Skin of body (tissue), 2 donors: ENCODE measurements around the gene RGS13. TPM values are rescaled to one million over a fixed set of nuclear protein-coding genes. Genes with fewer than 3 reads are reported as not detected.
"Not testable (repeated sequence)": the region's sequence is repeated elsewhere in the genome, so short reads cannot be mapped to it uniquely, and the experiment has no call there.

Experiments used
- DNase-seq: peaks from one replicate; lab custom pipeline; 2025; lab: John Stamatoyannopoulos, UW
- total RNA-seq: library from RNA; depleted of rRNA; stranded (reverse); fragments of >200 nt; gene quantifications from one replicate; pipeline ENCODE4 v1.2.3, GENCODE V29; 2014

The RGS13 gene
- total RNA-seq, 1 donor from 2014 or later = 0.79 TPM

GRCh38 chr1:192675716-192676115 lies 39.8 kb downstream of the RGS13 start:
- no peak for DNase-seq

DNA sequence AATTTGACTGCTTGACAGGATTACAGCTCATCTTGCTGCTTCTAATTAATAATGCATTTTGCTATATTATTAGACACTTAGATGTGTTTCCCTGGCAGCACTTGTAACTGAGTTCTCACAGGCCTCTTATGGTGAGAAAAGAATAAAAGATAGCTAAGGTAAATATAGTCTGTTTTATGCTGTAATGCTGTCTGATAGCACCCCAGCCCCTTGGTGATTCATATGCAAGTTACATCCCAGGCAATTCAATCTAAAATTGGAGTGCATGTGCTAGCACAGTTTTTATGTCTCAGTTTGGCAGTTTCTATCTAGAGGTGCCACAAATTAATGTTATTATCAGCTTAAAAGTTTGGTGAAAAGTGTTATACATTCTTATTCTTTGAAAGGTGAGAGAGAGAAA lies 42.2 kb downstream of the RGS13 start:
- DNase-seq = no peak

DNA sequence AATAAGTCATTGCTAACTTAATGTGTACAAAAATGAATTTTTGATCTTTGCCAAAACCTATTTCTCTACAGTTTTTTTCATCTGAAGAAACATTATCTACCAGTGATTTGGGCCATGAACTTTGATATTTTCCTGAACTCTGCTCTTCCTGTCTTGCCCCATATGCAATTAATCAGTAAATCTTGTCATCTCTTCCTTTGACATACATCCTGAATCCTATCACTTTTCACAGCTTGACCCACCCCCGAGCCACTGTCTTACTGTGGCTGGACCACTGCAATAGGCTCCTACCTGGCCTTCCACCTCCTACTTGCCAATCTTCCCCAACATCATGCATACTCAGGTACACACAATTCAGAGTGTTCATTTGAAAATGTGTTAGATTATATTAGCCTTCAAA lies 46.4 kb downstream of the RGS13 start:
- DNase-seq = no peak

DNA sequence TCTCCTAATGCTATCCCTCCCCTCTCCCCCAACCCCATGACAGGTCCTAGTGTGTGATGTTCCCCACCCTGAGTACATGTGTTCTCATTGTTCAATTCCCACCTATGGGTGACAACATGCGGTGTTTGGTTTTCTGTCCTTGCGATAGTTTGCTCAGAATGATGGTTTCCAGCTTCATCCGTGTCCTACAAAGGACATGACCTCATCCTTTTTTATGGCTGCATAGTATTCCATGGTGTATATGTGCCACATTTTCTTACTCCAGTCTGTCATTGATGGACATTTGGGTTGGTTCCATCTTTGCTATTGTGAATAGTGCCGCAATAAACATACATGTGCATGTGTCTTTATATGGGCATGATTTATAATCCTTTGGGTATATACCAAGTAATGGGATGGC lies 47.1 kb downstream of the RGS13 start:
- not testable (repeated sequence) for DNase-seq

GRCh38 chr1:192689459-192689858 lies 53.5 kb downstream of the RGS13 start:
- DNase-seq = no peak

- no peak for DNase-seq
Observed at GRCh38 chr1:192691041-192691440, 55.1 kb downstream of the RGS13 start.

DNA sequence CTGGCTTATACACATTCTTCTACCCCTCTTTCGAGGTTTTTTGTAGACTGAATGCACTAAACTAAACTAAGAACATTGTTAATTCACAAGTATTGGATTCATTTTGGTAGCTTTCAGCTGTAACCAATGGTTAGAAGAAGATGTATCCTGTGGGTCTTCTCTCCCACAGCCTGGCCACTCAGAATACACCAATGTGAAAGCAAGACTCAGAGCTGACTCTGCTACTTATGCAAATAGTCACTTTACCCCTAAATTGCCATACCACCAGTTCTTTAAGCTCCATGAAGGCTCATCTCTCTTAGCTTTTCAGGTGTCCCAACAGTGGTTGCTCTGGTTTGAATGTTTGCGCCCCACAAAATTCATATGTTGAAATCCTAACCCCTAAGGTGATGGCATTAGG lies 60.1 kb downstream of the RGS13 start:
- DNase-seq = no peak

DNA sequence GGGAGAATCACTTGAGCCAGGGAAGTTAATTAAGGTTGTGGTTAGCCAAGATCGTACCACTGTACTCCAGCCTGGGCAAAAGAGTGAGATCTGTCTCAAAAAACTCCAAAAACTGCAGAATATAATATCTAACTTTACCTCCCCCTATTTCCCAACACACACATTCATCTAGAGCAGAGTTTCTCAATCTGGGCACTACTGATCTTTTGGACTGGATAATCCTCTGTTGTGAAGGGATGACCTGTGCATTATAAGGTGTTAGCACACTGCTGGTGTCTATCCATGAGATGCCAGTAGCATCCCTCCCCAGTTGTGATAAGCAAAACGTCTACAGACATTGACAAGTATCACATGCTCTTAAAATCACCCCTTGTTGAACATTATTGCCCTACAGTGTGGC lies 61.8 kb downstream of the RGS13 start:
- no peak for DNase-seq

DNA sequence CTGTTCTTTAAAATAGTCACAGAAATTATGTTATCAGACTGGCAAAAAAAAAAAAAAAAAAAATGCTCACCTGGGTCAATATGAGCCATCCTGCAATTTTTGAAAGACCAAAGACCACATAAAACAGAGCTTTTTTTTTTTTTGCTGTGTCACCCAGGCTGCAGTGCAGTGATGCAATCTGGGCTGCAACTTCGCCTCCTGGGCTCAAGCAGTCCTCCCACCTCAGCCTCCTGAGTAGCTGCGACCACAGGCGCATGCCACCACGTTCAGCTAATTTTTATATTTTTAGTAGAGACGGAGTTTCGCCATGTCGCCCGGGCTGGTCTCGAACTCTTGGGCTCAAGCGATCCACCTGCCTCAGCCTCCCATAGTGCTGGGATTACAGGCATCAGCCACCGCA lies 62.8 kb downstream of the RGS13 start:
- no peak for DNase-seq

DNA sequence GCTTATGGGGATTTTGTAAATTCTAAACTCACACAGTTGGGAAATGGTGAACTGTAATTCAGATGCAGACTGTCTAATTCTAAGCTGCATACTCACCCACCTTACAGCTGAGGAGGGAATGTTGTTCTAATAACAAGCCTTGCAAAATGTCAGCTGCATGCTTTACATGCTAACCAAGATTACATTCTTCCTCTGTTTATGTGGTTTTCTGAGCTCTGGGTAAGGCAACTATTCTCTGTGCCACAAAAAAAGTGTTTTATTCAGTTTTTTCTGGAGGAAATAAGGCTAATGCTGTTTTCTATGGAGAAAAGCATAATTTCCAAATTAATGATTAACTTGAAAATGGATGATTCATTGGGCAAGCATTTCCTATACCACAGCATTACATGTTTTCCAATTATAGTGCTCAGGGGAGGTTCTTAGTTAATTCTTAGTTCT lies 64.9 kb downstream of the RGS13 start:
- DNase-seq = no peak

DNA sequence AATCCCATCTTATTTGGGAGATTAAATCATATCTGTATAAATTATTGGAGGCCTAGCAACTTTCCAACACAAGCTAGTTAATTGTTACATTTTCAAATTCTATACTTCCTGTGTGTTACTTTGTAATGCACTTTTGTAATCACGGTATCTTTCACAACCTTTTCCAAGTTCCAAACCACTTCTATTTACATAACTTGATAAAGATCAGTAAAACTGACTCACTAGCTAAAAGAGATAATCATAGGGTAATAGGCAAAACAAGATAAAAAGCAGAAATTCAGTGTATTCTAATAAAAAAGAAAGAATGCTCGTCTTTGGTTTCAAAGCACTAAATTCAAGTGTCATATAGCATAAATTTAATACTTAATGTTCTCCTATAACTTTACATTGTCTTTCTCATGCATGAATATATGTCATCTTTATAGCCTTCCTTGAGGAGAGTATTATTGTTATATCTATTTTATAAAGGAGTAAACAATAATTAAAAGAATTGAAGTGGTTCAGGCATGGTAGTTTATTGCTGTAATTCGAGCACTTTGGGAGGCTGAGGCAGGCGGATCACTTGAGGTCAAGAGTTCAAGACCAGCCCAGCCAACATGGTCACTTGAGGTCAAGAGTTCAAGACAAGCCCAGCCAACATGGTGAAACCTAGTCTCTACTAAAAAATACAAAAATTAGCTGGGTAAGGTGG lies 66.4 kb downstream of the RGS13 start:
- no peak for DNase-seq

GRCh38 chr1:192703283-192704206 lies 67.6 kb downstream of the RGS13 start:
- no peak for DNase-seq

DNA sequence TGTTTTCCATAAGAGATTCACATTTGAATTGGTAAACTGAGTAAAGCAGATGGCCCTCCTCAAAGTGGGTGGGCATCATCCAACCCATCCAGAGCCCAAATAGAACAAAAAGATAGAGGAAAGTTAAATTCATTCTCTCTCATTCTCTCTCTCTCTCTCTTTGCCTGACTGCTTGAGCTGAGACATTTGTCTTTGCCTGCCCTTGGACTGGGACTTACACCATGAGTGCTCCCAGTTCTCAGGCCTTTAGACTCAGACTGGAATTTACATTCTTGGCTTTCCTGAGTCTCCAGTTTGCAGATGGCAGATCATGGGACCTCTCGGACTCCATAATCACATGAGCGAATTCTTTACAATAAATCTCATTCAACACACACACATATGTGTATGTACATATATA lies 69.6 kb downstream of the RGS13 start:
- no peak for DNase-seq

GRCh38 chr1:192706936-192707335 lies 71.0 kb downstream of the RGS13 start:
- no peak for DNase-seq

DNA sequence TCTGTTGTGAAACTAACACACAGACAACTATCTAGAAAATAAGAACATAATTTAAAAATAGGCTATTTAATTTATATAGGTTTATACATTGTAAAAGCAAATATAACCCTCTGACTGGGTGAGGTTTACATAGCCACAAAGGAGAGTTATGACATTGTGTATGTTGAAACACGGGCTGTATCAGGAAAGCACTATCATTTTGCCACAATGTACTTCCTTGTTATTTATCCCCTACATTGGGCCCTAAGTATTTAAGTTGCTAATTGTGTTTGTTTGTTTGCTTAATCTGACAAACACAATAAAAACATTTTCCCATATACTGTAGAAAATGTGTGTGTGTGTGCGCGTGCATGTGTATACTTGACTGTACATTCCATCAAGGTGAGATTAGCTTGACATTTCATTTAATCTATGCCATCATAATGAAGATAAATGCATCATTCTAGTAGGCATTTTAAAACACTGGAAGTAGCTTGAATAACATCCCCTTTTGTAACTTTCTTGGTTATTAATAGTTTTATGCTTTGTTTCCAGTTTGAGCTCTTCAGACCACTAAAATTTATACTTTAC lies 72.1 kb downstream of the RGS13 start:
- no peak for DNase-seq

- DNase-seq = no peak
Observed at GRCh38 chr1:192709544-192709943, 73.6 kb downstream of the RGS13 start.

Other genes with a start within 250 kb of the RGS13 start
- gene RGS1, start 60.4 kb upstream of the RGS13 start, total RNA-seq = 13.0 TPM
- 52.2 TPM for gene RGS2, start 172.9 kb downstream of the RGS13 start, total RNA-seq